ENCODE data around the gene TXNIP.

TXNIP gene

DNA sequence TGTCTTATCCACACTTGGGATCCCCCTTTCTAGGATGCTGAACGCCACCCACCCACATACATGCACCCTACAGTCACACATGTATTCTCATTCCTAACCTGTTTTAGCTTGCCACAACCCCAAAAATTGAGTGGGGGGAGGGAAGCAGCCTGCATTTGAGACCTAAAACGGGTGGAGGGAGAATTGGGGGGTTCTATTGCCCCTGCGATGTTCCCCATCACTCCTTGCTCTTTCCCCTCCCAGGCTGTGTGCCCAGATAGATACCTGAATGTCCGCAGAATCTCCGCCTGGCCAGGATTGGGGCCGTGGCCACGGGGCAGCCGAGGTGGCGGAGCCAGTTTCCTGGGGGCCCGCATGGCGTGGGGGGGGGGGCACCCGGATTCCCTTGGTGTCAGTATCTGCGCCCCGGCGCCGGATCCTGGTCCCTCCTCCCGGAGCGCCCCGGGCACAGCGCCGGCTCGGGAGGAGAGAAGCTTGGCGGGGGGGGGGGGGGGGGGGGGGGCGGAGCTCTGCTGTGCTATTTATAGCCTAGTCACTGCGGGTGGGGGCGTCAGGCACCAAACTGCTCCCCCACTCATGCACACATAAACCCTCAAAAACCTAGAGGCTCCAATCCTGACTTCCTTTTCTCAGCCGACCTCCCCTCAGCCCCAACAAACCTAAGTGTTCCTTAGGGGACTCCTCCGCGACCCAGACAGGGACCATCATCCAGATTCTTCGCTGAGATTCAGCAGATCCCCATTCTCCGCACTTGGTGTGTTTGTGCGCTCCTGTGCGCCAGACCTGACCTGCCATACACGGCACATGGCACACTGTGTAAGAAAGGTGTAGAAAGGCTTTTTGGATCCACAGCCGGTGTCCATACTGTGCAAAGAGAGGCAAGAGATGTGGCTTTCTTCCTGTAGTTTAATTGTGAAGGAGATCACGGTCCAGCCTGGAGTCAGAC lies 33.9 kb downstream of the TXNIP start:
- DNase-seq (ENCODE audit: low spot score), result peak; percentile 39

- DNase-seq (ENCODE audit: low spot score), result peak; percentile 38
Observed at GRCh38 chr1:145961425-145962156, 34.8 kb downstream of the TXNIP start.

- no peak for DNase-seq (ENCODE audit: low spot score)
Observed at GRCh38 chr1:145961109-145961424, 35.3 kb downstream of the TXNIP start.

- DNase-seq (ENCODE audit: low spot score), result peak; percentile 46
Observed at GRCh38 chr1:145960468-145961108, 35.8 kb downstream of the TXNIP start.

DNA sequence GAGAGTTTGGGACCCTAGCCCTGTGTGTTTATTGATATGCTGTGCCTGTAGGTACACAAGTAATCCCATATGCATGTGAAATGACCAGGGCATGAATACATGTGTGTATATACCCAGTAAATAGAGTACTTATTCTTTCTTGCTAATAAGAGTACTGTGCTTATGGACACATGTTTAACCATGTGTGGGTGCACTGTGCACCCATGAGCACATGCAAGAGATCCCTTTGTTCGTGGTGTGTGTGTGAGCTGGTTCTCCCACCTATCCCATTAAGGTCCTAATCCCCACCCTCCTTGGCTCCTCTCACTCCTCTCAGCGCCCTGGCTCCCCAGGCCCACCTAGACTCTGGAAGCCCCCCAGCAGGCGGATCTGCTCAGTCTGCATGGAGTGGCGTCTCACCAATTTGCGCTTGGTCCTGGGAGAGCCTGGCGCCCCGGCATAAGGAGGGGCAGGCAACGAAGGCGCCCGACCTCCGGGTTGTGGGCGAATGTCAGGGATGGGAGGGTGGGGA lies 36.4 kb downstream of the TXNIP start:
- no peak for DNase-seq (ENCODE audit: low spot score)

DNA sequence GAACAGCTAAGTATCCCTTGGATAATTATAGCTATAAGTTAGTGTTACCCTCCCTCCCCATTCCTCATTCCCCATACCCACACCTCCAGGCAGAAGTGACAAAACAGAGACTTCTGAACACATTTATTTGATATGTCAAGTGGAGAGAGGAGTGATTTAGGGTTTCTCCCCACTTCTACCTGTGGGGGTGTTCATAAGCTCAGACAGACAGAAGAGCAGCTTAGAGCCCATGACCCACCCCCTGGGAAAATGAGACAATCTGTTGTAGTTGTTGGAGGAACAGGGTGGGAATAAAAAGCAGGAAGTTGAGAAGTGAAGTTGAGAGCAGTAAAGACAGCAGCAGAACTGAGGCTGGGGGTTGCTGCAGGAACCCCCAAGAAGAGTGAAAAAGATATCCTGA lies 37.0 kb downstream of the TXNIP start:
- no peak for DNase-seq (ENCODE audit: low spot score)

DNA sequence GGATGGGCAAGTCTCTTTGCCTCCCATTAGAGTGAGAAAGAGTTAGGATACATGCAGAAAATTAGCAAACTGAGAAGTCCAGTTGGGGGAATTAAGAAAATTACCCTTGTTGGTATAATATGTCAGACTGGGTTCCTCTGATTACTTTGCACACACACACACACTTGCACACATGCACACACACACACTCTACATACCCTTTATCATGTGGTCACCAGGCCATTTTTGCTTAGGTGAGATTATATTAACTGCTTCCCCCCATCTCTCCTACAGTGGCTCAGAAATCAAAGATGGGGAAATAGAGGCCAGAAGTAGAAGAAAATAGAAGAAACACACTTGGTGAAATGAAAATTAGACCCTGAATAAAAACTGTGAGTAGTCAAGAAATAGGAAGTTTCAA lies 37.6 kb downstream of the TXNIP start:
- DNase-seq (ENCODE audit: low spot score), result no peak

DNA sequence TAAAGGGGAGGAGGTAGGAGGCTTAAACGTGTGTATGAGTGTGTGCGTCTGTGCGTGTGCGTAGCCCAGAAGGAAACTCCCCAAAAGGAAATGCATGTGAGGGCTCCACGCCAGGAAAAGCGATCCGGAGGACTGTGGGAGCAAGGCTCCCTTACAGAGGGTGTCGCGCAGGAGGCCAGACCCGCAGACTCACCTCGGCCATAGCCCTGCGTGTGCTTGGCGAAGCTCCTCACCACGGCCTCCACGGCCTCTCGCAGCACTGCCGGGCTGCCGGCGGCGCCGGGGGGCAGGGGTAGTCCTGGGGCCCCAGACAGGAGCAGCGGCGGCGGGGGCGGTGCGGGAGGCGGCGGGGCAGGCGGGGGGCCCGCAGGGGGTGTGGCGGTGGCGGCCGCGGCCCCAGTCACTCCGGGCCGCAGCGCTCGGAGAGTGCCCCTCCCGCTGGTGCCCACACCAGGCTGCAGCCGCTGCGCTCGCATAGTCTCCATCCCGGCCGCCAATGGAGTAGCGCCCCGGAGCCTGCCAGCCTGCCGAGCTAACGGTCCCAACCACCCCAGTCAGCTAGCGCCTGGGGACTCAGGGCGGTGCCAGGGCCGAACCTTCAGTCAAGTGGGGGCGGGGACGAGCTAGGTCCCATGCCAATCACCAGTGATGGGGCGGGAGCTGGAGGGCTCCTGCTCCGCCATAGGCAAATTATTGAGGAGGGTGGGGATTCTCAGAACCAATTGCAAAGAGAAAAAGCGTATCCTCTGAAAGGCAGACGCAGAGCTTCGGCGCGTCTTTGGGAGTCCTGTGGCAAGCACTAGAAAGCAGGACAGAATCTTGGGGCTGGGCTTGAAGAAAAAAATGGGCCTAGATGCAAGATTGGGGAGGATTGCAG lies 38.7 kb downstream of the TXNIP start, which contains the start of gene LIX1L:
LIX1L (minus strand) TSS at position 575 of the 877 bp plus-strand sequence; CDS start at position 485, 90 bp downstream.
- peak; percentile 95 for DNase-seq (ENCODE audit: low spot score)

- DNase-seq (ENCODE audit: low spot score), result no peak
Observed at GRCh38 chr1:145956781-145957442, 39.5 kb downstream of the TXNIP start.

DNA sequence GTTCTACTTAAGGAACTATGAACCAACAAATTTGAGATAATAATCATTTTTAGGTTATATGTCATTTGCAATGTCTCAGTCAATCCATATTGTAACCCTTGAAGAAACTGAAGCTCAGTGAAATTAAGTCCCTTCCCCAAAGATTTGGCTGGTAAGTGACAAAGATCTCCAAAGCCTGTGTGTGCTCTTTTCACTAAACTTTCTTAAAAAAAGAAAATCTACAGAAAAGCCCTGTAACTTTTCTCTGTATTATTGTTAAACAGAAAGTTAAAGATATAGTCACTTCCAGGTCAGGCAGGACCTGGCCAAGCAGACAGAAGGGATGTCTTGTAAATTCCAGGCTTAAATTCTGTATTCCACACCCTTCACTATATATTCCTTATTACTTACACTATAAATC lies 40.0 kb downstream of the TXNIP start:
- DNase-seq (ENCODE audit: low spot score), result no peak

DNA sequence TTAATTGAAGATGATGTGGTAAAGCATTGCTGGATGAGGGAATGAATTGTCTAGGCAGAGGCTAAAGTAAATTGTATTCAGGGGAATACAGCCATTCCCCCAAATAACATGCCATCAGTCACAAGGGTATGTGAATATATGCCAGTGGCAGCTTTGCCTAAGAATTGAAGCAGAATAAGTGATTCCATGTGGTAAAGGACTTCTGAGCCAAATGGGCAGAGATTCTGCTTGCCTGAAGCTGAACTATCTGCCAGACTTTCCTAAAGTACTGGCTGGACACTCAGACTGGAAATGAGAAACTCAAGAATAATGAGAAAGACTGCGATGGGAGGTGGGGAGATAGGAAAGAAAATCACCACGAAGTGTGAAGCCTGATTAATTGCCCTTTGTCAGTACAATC lies 40.9 kb downstream of the TXNIP start:
- DNase-seq (ENCODE audit: low spot score), result no peak

- no peak for DNase-seq (ENCODE audit: low spot score)
Observed at GRCh38 chr1:145953861-145954260, 42.5 kb downstream of the TXNIP start.

GRCh38 chr1:145952903-145953302 lies 43.5 kb downstream of the TXNIP start:
- DNase-seq (ENCODE audit: low spot score), result no peak

- DNase-seq (ENCODE audit: low spot score), result no peak
Observed at GRCh38 chr1:145951526-145951925, 44.9 kb downstream of the TXNIP start.

DNA sequence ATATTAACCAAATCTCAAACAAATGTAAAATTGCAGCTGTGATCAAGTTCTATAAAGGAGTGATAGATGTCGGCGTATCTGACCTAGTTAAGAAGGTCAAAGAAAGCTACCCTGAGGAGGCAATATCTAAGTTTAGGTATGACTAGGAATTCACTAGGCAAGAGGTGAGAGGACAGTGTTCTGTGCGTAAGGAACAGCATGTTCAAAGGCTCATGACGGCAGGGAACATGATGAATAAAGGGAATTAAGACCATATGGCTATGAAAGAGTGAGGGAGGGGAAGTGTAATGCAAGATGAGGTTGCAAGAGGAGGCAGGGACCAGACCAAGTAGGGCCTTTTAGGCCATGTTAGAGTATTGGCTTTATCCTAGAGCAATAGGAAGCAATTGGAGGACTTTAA lies 47.2 kb downstream of the TXNIP start:
- DNase-seq (ENCODE audit: low spot score), result no peak

DNA sequence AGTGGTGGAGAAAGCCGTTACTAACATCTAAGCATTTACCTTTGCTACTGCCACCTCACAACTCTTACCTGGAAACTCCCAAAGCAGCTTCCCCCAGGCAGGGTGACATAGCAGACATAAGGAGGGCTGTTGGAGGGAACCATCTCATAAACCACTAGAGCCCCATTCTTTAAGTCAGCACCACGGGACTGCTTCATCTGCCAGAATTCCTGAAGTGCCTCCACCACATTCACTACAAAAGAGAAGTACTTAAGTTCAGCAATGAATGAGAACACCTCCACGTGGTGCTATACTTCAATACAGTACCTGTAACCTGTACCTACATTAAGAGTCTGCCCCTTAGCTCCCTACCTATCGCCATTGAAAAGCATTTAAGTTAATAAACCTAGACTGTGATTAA lies 48.8 kb downstream of the TXNIP start:
- no peak for DNase-seq (ENCODE audit: low spot score)

GRCh38 chr1:145946477-145946986 lies 49.8 kb downstream of the TXNIP start:
- DNase-seq (ENCODE audit: low spot score), result no peak

DNA sequence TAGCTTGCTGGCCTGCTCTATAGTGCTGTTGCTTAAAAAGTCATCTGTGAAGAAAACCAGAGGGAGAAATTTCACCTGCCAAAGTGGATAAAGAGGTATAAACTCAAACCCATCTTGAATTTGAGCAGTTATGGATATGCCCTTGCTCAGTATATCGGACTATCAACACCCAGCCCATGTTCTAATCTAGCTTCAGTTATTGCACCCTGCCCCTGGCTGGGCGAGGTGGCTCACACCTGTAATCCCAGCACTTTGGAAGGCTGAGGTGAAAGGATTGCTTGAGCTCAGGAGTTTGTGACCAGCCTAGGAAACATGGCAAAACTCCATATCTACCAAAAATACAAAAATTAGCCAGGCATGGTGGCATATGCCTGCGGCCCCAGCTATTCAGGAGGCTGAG lies 51.8 kb downstream of the TXNIP start:
- DNase-seq (ENCODE audit: low spot score), result no peak

DNA sequence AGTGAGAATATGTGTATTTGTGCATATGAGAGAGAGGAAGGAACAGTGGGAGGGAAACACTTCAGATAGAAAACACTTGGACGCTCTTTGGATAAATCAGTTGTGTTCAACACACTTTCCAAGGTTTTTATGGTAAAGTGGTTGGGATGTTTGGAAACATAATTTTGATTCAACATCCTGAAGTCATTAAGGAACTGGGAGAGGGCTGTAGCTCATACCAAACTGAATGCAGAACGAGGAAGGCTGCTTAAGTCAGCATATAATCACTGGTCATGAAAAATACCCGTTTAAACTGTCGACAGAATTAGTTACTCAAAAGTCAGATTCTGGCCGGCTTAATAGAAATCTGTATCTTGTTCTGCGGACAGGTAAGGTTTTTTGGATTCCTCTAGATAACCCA lies 53.5 kb downstream of the TXNIP start:
- no peak for DNase-seq (ENCODE audit: low spot score)
